Upper lobe of left lung (tissue), 6 donors: ENCODE measurements around the gene MCM3AP. TPM values are rescaled to one million over a fixed set of nuclear protein-coding genes. Genes with fewer than 3 reads are reported as not detected.

Experiments
- ATAC-seq, 2 donors: fragments of 200-7000 bp; cut with Tn5 transposase; one replicate each; pipeline ENCODE4 v1.9.1; 2022; ENCODE audit warnings: mild to moderate bottlenecking in 2 of 2, moderate library complexity in 2 of 2; ENCODE audit not compliant: low FRiP score in 2 of 2
- DNase-seq, 2 donors: peaks; one replicate each; pipeline ENCODE4 v3.0.0-alpha.2; 2019 to 2020
- H3K27ac ChIP-seq, 4 donors: fragments of 200-600 bp; sonication (generic); one replicate each; pipeline ENCODE4 v1.5.1; 2016 to 2019
- H3K27me3 ChIP-seq, 4 donors: fragments of 200-600 bp; sonication (generic); one replicate each; pipeline ENCODE4 v1.5.1; 2017 to 2019
- H3K36me3 ChIP-seq, 4 donors: fragments of 200-600 bp; sonication (generic); one replicate each; pipeline ENCODE4 v1.5.1; 2016 to 2019
- H3K4me1 ChIP-seq, 4 donors: fragments of 200-600 bp; sonication (generic); one replicate each; pipeline ENCODE4 v1.5.1; 2018 to 2019
- H3K4me3 ChIP-seq, 4 donors: fragments of 200-600 bp; sonication (generic); one replicate each; pipeline ENCODE4 v1.5.1; 2017 to 2019; ENCODE audit warnings: mild to moderate bottlenecking in 2 of 4, moderate library complexity in 1 of 4
- H3K9me3 ChIP-seq, 4 donors: fragments of 200-600 bp; sonication (generic); one replicate each; pipeline ENCODE4 v1.5.1; 2018 to 2019
- CTCF ChIP-seq, 6 experiments: fragments of 450-650 bp in 4 of 6; fragments of 200-600 bp in 2 of 6; sonication (generic) in 2 of 6; IDR thresholded peaks; one replicate each; pipeline ENCODE4 v1.5.1; 2016 to 2019; ENCODE audit warnings: antibody characterized with exemption in 6 of 6
- EP300 ChIP-seq, 4 donors: sonication (generic); formaldehyde crosslinking; IDR thresholded peaks; one replicate each; pipeline ENCODE4 v1.5.1; 2017; ENCODE audit warnings: antibody characterized with exemption in 4 of 4, control low read depth in 2 of 4
- POLR2A ChIP-seq, 4 donors: fragments of 450-650 bp; IDR thresholded peaks; one replicate each; pipeline ENCODE4 v1.5.1; 2016 to 2017; ENCODE audit warnings: antibody characterized with exemption in 4 of 4, mild to moderate bottlenecking in 2 of 4
- POLR2AphosphoS5 ChIP-seq, 2 donors: sonication (generic); formaldehyde crosslinking; IDR thresholded peaks; one replicate each; pipeline ENCODE4 v1.5.1; 2017; ENCODE audit warnings: antibody characterized with exemption in 2 of 2
- WGBS, 2 donors: methylation state at CpG; one replicate each; pipeline ENCODE4 v1.1.5; 2017 to 2018; 5-methylcytosine and 5-hydroxymethylcytosine counted together
- total RNA-seq, 6 donors: library from RNA; depleted of rRNA in 4 of 6; stranded (reverse); fragments of >200 nt in 4 of 6; gene quantifications; one replicate each; pipeline versions ENCODE4 v1.1.0 to v1.2.1, GENCODE V29; 2016 to 2021
- donor health status: DM: no; HTN: no; CAD: no; lungs with moderate emphysema.
- donor health status: DM: no; HTN: yes; CAD: no; lungs with severe emphysema.

Gene MCM3AP
- total RNA-seq, 6 donors from 2014 or later: 93.3 to 226 (median 98.4) TPM

GRCh38 chr21:46185716-46186115 lies 99.7 kb downstream of the MCM3AP start:
- no peak for ATAC-seq
- peak overlapping the region in 3 of 4 donors; percentile 76 to 94 (median 90) for H3K27ac ChIP-seq
- H3K4me3 ChIP-seq: peak overlapping the region in 1 of 4 donors; percentile 46

More at GRCh38 chr21:46185716-46186115, 99.7 kb downstream of the MCM3AP start:
- Histone ChIP-seq H3K36me3 (peaks cover 0 to 14% (median 7%) of the 10 kb centered on the region in 4 donors), H3K9me3 (no peaks in the 10 kb centered on the region), H3K4me1 (peaks cover 8 to 37% (median 22%) of the 10 kb centered on the region in 4 donors), H3K27me3 (no peaks in the 10 kb centered on the region)
- DNase-seq: no peak
- WGBS, 2 donors: 79 to 87% methylated on average over 7 of the region's 7 CpGs
- no peak for TF ChIP-seq EP300 (IDR thresholded peaks at IDR 0.05)
- no peak for TF ChIP-seq POLR2AphosphoS5 (IDR thresholded peaks at IDR 0.05)
- no peak for TF ChIP-seq POLR2A (IDR thresholded peaks at IDR 0.05)
- no peak for TF ChIP-seq CTCF (IDR thresholded peaks at IDR 0.05)

Other genes with a start within 250 kb of the MCM3AP start
- 100 to 1,000 TPM; 105 to 522 (median 304) TPM for gene COL6A2, start 187.5 kb downstream of the MCM3AP start, total RNA-seq
- gene FTCD, start 130.0 kb downstream of the MCM3AP start, total RNA-seq: under 1 TPM in 2 of 6 donors, not detected in 4; 0.69 to 0.98 TPM
- 10 to 100 TPM in 3 of 6 donors, 1 to 10 TPM in 2, under 1 TPM in 1; 0.91 to 22.0 (median 7.2) TPM for gene SPATC1L, start 101.2 kb downstream of the MCM3AP start, total RNA-seq
- 100 to 1,000 TPM in 5 of 6 donors, 10 to 100 TPM in 1; 71.7 to 266 (median 135) TPM for gene LSS, start 56.8 kb downstream of the MCM3AP start, total RNA-seq
- 10 to 100 TPM in 4 of 6 donors, 1 to 10 TPM in 2; 7.7 to 26.2 (median 10.8) TPM for gene YBEY, start 731 bp upstream of the MCM3AP start, total RNA-seq
- gene C21orf58, start 38.3 kb upstream of the MCM3AP start, total RNA-seq: 10 to 100 TPM in 2 of 6 donors, 1 to 10 TPM in 4; 3.2 to 35.6 (median 6.7) TPM
- gene PCNT, start 38.5 kb upstream of the MCM3AP start, total RNA-seq: 100 to 1,000 TPM in 1 of 6 donors, 10 to 100 TPM in 5; 24.9 to 130 (median 44.4) TPM
- 100 to 1,000 TPM in 1 of 6 donors, 10 to 100 TPM in 5; 22.6 to 144 (median 43.0) TPM for gene DIP2A, start 173.3 kb upstream of the MCM3AP start, total RNA-seq